Esophagus muscularis mucosa (tissue), 4 donors: ENCODE results near the gene ATP5F1E. TPM values are rescaled to one million over a fixed set of nuclear protein-coding genes. Genes with fewer than 3 reads are reported as not detected.

Experiments
- DNase-seq: peaks from one replicate; pipeline ENCODE4 v3.0.0-alpha.2; 2017; ENCODE audit errors: extremely low spot score
- H3K27ac ChIP-seq, 4 donors: fragments of 200-600 bp; sonication (generic); replicated peaks in 1 of 4; 1 replicate in 3 of 4; 2 replicates in 1 of 4; pipeline ENCODE4 v1.5.1; 2016 to 2019; ENCODE audit warnings: mild to moderate bottlenecking in 1 of 4
- H3K27me3 ChIP-seq, 4 donors: fragments of 200-600 bp; sonication (generic); one replicate each; pipeline versions ENCODE4 v1.5.1 to v1.6.0; 2016 to 2019
- H3K36me3 ChIP-seq, 4 donors: fragments of 200-600 bp; sonication (generic); one replicate each; pipeline ENCODE4 v1.5.1; 2016 to 2019
- H3K4me1 ChIP-seq, 4 donors: fragments of 200-600 bp; sonication (generic); one replicate each; pipeline ENCODE4 v1.5.1; 2016 to 2019
- H3K4me3 ChIP-seq, 4 donors: fragments of 200-600 bp; sonication (generic); 1 replicate in 2 of 4; 2 replicates in 2 of 4; pipeline ENCODE4 v1.5.1; 2016 to 2019; ENCODE audit warnings: mild to moderate bottlenecking in 4 of 4, moderate library complexity in 1 of 4
- H3K9me3 ChIP-seq, 4 donors: fragments of 200-600 bp; sonication (generic); 1 replicate in 3 of 4; 2 replicates in 1 of 4; pipeline ENCODE4 v1.5.1; 2016 to 2019
- EP300 ChIP-seq: sonication (generic); formaldehyde crosslinking; IDR thresholded peaks from one replicate; pipeline ENCODE4 v1.6.1; 2017; ENCODE audit warnings: antibody characterized with exemption
- POLR2A ChIP-seq: fragments of 450-650 bp; IDR thresholded peaks from one replicate; pipeline ENCODE4 v1.6.1; 2017; ENCODE audit warnings: antibody characterized with exemption, moderate library complexity, mild to moderate bottlenecking, low read depth
- POLR2AphosphoS5 ChIP-seq, 2 donors: sonication (generic); formaldehyde crosslinking; IDR thresholded peaks; one replicate each; pipeline ENCODE4 v1.6.1; 2017; ENCODE audit warnings: antibody characterized with exemption in 2 of 2
- WGBS: methylation state at CpG from one replicate; pipeline ENCODE4 v1.1.5; 2018; 5-methylcytosine and 5-hydroxymethylcytosine counted together
- intact Hi-C: fragments of 100-400 bp; cut with DNase I; formaldehyde crosslinking; loops from one replicate; pipeline ENCODE4 v1.15.1; 2023
- total RNA-seq, 4 donors: library from RNA; depleted of rRNA; stranded (reverse); fragments of >200 nt; gene quantifications; one replicate each; pipeline versions ENCODE4 v1.1.0 to v1.2.1, GENCODE V29; 2016
- TF ChIP-seq, protein P1 (sequence below), 3 experiments: fragments of 200-600 bp in 2 of 3; fragments of 450-650 bp in 1 of 3; sonication (generic) in 2 of 3; IDR thresholded peaks; one replicate each; pipeline ENCODE4 v1.5.1; 2017 to 2019; ENCODE audit warnings: antibody characterized with exemption in 3 of 3, mild to moderate bottlenecking in 2 of 3, moderate library complexity in 1 of 3

ATP5F1E gene
- total RNA-seq, 4 donors from 2014 or later: 30.8 to 44.0 (median 37.2) TPM

GRCh38 chr20:58987790-58988564, 44.2 kb downstream of the ATP5F1E start:
- Histone ChIP-seq H3K27ac (no peak overlapping the region), H3K27me3 (no peaks in the 10 kb centered on the region), H3K9me3 (no peaks in the 10 kb centered on the region), H3K4me1 (peaks cover 21 to 31% (median 28%) of the 10 kb centered on the region in 4 donors), H3K4me3 (no peak overlapping the region), H3K36me3 (peaks cover 58 to 74% (median 69%) of the 10 kb centered on the region in 4 donors)
- intact Hi-C loops: no loop called here
- DNase-seq: no peak
- TF ChIP-seq, protein P1, sequence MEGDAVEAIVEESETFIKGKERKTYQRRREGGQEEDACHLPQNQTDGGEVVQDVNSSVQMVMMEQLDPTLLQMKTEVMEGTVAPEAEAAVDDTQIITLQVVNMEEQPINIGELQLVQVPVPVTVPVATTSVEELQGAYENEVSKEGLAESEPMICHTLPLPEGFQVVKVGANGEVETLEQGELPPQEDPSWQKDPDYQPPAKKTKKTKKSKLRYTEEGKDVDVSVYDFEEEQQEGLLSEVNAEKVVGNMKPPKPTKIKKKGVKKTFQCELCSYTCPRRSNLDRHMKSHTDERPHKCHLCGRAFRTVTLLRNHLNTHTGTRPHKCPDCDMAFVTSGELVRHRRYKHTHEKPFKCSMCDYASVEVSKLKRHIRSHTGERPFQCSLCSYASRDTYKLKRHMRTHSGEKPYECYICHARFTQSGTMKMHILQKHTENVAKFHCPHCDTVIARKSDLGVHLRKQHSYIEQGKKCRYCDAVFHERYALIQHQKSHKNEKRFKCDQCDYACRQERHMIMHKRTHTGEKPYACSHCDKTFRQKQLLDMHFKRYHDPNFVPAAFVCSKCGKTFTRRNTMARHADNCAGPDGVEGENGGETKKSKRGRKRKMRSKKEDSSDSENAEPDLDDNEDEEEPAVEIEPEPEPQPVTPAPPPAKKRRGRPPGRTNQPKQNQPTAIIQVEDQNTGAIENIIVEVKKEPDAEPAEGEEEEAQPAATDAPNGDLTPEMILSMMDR (IDR thresholded peaks at IDR 0.05): no peak
- TF ChIP-seq EP300: no peak
- no peak for TF ChIP-seq POLR2A
- no peak for TF ChIP-seq POLR2AphosphoS5 (IDR thresholded peaks at IDR 0.05)
- 79% methylated on average over 5 of the region's 9 CpGs for WGBS

DNA sequence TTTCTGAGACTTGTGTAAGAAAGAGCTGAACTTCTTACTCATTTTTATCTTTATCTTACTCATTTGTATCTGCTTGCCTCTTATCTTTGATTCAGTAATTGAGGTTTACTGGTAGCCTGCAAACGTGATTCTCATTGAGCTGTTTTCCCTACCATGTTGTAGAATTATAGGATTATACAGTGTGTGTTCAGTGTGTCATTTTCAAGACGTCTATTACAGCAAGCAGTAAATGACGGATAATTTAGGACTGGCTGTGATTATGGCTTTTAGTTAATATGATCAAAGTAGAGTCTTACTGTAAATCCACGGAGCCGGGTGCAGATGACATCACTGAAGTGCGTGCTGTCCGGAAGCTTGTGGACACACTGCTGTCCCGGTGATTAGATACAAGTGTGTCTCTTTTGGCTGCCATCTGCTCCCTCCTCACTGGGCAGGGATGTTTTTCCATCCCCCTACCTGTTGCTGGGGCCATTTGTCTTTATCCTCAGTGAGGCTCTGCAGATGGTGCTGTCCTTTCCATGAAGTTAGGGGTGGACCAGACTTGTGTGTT, 45.1 kb downstream of the ATP5F1E start:
- TF ChIP-seq, protein P1 (IDR thresholded peaks at IDR 0.05): no peak
- TF ChIP-seq EP300: no peak
- TF ChIP-seq POLR2AphosphoS5 (IDR thresholded peaks at IDR 0.05): no peak
- TF ChIP-seq POLR2A: no peak
- H3K4me3 ChIP-seq: no peak overlapping the region
- DNase-seq: no peak
- peaks cover 51 to 65% (median 60%) of the 10 kb centered on the region in 4 donors for H3K36me3 ChIP-seq
- H3K27me3 ChIP-seq: no peaks in the 10 kb centered on the region
- H3K4me1 ChIP-seq: peaks cover 30 to 41% (median 37%) of the 10 kb centered on the region in 4 donors
- no peaks in the 10 kb centered on the region for H3K9me3 ChIP-seq
- 77% methylated on average over 8 of the region's 8 CpGs for WGBS
- no peak overlapping the region for H3K27ac ChIP-seq
- intact Hi-C loops: no loop called here

GRCh38 chr20:58986286-58986967, 45.7 kb downstream of the ATP5F1E start:
- Histone ChIP-seq H3K9me3 (no peaks in the 10 kb centered on the region), H3K27ac (no peak overlapping the region), H3K4me3 (no peak overlapping the region), H3K36me3 (peaks cover 45 to 59% (median 54%) of the 10 kb centered on the region in 4 donors), H3K27me3 (no peaks in the 10 kb centered on the region), H3K4me1 (peaks cover 33 to 45% (median 42%) of the 10 kb centered on the region in 4 donors)
- intact Hi-C loops: no loop called here
- TF ChIP-seq, protein P1 (IDR thresholded peaks at IDR 0.05): no peak
- no peak for TF ChIP-seq POLR2A
- TF ChIP-seq POLR2AphosphoS5 (IDR thresholded peaks at IDR 0.05): no peak
- TF ChIP-seq EP300: no peak
- 78% methylated on average over 9 of the region's 9 CpGs for WGBS
- DNase-seq: no peak

DNA sequence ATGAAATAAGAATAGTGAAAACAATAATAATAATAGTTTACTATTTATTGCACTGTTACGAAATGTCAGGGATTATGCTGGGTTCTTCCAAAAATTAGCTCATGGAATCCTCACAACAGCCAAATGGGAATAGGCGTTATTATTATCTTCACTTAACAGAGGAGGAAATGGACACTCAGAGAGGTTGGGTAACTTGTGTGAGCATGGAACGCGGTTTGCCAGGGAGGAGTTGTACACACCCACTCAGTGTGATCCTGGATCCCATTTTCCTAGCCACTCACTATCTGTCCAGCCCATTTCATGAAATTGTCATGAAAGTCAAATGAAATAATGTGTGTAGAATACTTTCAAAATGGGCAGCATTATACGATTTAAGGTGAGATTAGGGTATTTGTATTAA, 46.5 kb downstream of the ATP5F1E start:
- TF ChIP-seq POLR2A (no peak), POLR2AphosphoS5 (IDR thresholded peaks at IDR 0.05) (no peak), EP300 (no peak)
- TF ChIP-seq, protein P1 (IDR thresholded peaks at IDR 0.05): no peak
- intact Hi-C loops: no loop called here
- H3K27ac ChIP-seq: no peak overlapping the region
- H3K4me3 ChIP-seq: no peak overlapping the region
- H3K27me3 ChIP-seq: no peaks in the 10 kb centered on the region
- WGBS: 79% methylated on average over 5 of the region's 5 CpGs
- DNase-seq: no peak
- H3K4me1 ChIP-seq: peaks cover 33 to 45% (median 43%) of the 10 kb centered on the region in 4 donors
- H3K36me3 ChIP-seq: peaks cover 37 to 51% (median 46%) of the 10 kb centered on the region in 4 donors
- no peaks in the 10 kb centered on the region for H3K9me3 ChIP-seq
